Stromal cell of bone marrow (primary cell): ENCODE data around the gene TMPRSS11F.

Experiments
- DNase-seq: peaks from one replicate; pipeline ENCODE4 v3.0.0-alpha.2; 2012; ENCODE audit warnings: low read depth

The TMPRSS11F gene

GRCh38 chr4:68077301-68077700 is 52.4 kb downstream of the TMPRSS11F start:
- DNase-seq = no peak

DNA sequence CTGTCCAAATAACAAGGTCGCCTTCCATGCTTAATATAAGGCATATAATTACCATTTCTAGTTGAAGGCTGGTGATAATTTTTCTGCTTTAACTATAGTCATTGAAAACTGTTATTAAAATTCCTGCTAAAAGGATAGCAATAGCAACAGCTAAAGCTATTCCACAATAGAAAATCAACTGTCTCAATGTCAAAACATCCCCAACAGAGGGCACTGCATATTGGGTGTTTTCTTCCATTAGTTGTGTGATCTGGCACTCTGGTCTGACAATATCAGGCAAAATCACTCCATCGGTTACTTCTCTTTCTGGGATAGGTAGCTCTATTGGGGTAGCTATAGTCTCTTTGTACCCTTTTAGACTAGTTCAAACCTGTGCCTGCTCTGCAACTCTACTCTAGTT is 53.5 kb downstream of the TMPRSS11F start:
- DNase-seq = no peak

DNA sequence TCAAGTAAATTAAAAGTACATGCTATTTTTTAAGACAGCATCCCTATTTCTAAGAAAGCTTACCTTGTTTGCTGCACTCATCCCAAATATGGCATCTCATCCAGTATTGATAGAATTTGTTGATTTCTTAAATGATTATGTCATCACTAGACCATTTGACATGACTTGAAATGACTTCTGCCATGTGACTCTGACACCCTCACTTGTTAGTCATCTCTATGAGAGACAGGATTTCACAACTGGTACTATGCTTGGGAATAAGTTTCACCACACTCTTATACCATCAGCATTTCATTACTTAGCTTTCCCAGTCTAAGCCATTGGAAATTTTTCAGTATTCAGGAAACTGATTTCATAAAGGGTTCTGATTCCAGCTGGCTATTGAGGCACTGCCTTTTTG is 55.3 kb downstream of the TMPRSS11F start:
- peak; percentile 10 for DNase-seq

DNA sequence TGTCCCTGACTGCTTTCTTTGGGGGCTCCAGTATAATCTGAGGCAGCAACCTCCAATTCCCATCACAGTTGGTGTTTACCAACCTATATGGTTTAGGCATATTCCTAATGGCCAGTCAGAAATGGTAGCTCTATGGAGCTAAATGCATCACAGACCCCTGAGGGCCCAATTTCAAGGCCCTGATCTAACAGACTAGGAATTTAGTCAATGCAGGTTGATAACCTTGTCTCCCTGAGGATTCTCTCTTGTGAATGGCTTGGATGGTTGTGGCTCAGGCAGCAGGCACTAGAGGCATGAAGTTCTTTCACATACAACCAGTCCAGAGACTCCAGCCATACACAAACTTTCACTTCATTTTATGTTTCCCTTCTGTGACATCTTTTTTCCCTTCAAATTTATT is 59.4 kb downstream of the TMPRSS11F start:
- no peak for DNase-seq

- no peak for DNase-seq
Observed at GRCh38 chr4:68062501-68062900, 67.2 kb downstream of the TMPRSS11F start.

DNA sequence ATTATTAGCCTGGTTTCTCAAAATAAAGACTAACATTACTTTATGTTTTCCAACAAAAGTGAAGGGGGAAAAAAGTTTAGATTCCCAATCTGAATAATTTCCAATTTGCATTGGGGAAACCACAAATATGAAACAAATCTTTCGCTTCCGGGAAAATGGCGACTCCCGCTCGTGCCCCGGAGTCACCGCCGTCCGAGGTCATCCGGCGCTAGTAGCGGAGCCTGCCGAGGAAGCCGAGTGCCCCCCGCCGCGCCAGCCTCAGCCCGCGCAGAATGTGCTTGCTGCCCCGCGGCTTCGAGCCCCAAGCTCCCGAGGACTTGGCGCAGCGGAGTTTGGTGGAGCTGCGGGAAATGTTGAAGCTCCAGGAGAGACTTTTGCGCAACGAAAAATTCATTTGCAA is 91.4 kb downstream of the TMPRSS11F start:
- DNase-seq = no peak

GRCh38 chr4:68021185-68021584 is 108.5 kb downstream of the TMPRSS11F start:
- DNase-seq = peak; percentile 2

GRCh38 chr4:68011684-68012083 is 118.0 kb downstream of the TMPRSS11F start:
- DNase-seq = no peak
